GM19452 (cell line): ENCODE measurements around the gene ENTPD1.
"Not testable (repeated sequence)": the region's sequence is repeated elsewhere in the genome, so short reads cannot be mapped to it uniquely, and the experiment has no call there.

ENCODE experiments used
- ATAC-seq: cut with Tn5 transposase; IDR thresholded peaks from one replicate; pipeline ENCODE4 v1.9.1; 2021; ENCODE audit not compliant: unreplicated experiment

The ENTPD1 gene

GRCh38 chr10:95907456-95908253 lies 151.7 kb downstream of the ENTPD1 start, which contains the start of gene CC2D2B:
CC2D2B (plus strand) TSS chr10:95907975; CDS start chr10:95911324, 3,349 bp downstream.
- peak; percentile 88 for ATAC-seq

- no peak for ATAC-seq
These were observed 152.5 kb downstream of the ENTPD1 start for GRCh38 chr10:95908450-95908849.

DNA sequence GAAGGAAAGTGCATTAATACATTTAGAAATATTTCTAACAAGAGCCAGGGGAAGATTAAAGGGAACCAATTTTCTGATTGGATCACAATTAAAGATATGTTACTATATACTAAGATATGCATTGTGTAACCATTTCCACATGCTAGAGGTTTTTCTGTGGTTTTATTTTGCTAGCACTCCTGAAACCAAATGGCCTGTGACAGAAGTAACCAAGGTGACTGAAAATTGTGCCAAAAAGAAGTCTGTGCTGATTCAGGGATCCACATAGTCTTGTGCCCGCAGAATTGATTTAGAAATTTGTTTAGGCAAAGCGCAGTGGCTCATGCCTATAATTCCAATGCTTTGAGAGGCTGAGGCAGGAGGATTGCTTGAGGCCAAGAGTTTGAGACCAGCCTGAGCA lies 153.6 kb downstream of the ENTPD1 start:
- no peak for ATAC-seq

GRCh38 chr10:95916039-95916438 lies 160.1 kb downstream of the ENTPD1 start:
- not testable (repeated sequence) for ATAC-seq
